ENCODE results near the gene MAPKAP1. TPM values are rescaled to one million over a fixed set of nuclear protein-coding genes. Genes with fewer than 3 reads are reported as not detected.

Gene MAPKAP1
- total RNA-seq, 2 experiments from 2014 or later = 66.2 to 78.8 TPM

- Histone ChIP-seq H2AFZ (ENCODE audit: low read length) (no peak overlapping the region), H3K4me2 (ENCODE audit: low read length) (no peak overlapping the region), H3K36me3 (ENCODE audit: insufficient read depth, low read length) (no peaks in the 10 kb centered on the region), H3K79me2 (ENCODE audit: insufficient read depth, low read depth, low read length) (no peaks in the 10 kb centered on the region), H4K20me1 (ENCODE audit: insufficient read depth, low read length) (no peaks in the 10 kb centered on the region), H3K4me1 (ENCODE audit: insufficient read depth, low read length, poor library complexity, severe bottlenecking) (peaks cover 5% of the 10 kb centered on the region), H3K27ac (ENCODE audit: low read depth, low read length, poor library complexity, severe bottlenecking) (no peak overlapping the region), H3K9me3 (ENCODE audit: low read length) (no peaks in the 10 kb centered on the region), H3K4me3 (ENCODE audit: low read depth, low read length, poor library complexity, severe bottlenecking) (no peak overlapping the region), H3K9me2 (ENCODE audit: insufficient read depth, low read length) (no peaks in the 10 kb centered on the region)
- BruUV-seq (replicated peaks) = no TSS peak
- ChIA-PET POLR2A (interaction anchor here (0.6 kb wide), 1 partner anchor 80 kb away, joined by 5 read pairs; no protein-coding TSS in a partner anchor), CTCF (ENCODE audit: unreplicated experiment) (no interaction called here)
- no peak for DNase-seq (ENCODE audit: low spot score)
- intact Hi-C loops (cut with micrococcal nuclease; ENCODE audit: unreplicated experiment) = no loop called here
- TF ChIP-seq, protein P1, sequence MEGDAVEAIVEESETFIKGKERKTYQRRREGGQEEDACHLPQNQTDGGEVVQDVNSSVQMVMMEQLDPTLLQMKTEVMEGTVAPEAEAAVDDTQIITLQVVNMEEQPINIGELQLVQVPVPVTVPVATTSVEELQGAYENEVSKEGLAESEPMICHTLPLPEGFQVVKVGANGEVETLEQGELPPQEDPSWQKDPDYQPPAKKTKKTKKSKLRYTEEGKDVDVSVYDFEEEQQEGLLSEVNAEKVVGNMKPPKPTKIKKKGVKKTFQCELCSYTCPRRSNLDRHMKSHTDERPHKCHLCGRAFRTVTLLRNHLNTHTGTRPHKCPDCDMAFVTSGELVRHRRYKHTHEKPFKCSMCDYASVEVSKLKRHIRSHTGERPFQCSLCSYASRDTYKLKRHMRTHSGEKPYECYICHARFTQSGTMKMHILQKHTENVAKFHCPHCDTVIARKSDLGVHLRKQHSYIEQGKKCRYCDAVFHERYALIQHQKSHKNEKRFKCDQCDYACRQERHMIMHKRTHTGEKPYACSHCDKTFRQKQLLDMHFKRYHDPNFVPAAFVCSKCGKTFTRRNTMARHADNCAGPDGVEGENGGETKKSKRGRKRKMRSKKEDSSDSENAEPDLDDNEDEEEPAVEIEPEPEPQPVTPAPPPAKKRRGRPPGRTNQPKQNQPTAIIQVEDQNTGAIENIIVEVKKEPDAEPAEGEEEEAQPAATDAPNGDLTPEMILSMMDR (conservative IDR thresholded peaks at IDR 0.05; ENCODE audit: low read length) = no peak
- TF ChIP-seq EZH2phosphoT487 (IDR thresholded peaks at IDR 0.05; ENCODE audit: borderline replicate concordance, low read depth, low read length) = no peak
These were observed 291.2 kb downstream of the MAPKAP1 start for GRCh38 chr9:125415583-125416460.

- no peak for DNase-seq (ENCODE audit: low spot score)
- BruUV-seq (replicated peaks) = no TSS peak
- Histone ChIP-seq H3K9me2 (ENCODE audit: insufficient read depth, low read length) (no peaks in the 10 kb centered on the region), H3K4me3 (ENCODE audit: low read depth, low read length, poor library complexity, severe bottlenecking) (no peak overlapping the region), H4K20me1 (ENCODE audit: insufficient read depth, low read length) (no peaks in the 10 kb centered on the region), H3K36me3 (ENCODE audit: insufficient read depth, low read length) (no peaks in the 10 kb centered on the region), H3K27ac (ENCODE audit: low read depth, low read length, poor library complexity, severe bottlenecking) (no peak overlapping the region), H2AFZ (ENCODE audit: low read length) (no peak overlapping the region), H3K9me3 (ENCODE audit: low read length) (no peaks in the 10 kb centered on the region), H3K4me2 (ENCODE audit: low read length) (no peak overlapping the region), H3K4me1 (ENCODE audit: insufficient read depth, low read length, poor library complexity, severe bottlenecking) (peaks cover 11% of the 10 kb centered on the region), H3K79me2 (ENCODE audit: insufficient read depth, low read depth, low read length) (no peaks in the 10 kb centered on the region)
- no peak for TF ChIP-seq EZH2phosphoT487 (IDR thresholded peaks at IDR 0.05; ENCODE audit: borderline replicate concordance, low read depth, low read length)
- TF ChIP-seq, protein P1 (conservative IDR thresholded peaks at IDR 0.05; ENCODE audit: low read length) = no peak
- ChIA-PET CTCF (ENCODE audit: unreplicated experiment) (no interaction called here), POLR2A (interaction anchor here (1.0 kb wide), 1 partner anchor 974 kb away, joined by 3 read pairs; no protein-coding TSS in a partner anchor)
- intact Hi-C loops (cut with micrococcal nuclease; ENCODE audit: unreplicated experiment) = no loop called here
These were observed 293.4 kb downstream of the MAPKAP1 start for GRCh38 chr9:125413579-125413978.

DNA sequence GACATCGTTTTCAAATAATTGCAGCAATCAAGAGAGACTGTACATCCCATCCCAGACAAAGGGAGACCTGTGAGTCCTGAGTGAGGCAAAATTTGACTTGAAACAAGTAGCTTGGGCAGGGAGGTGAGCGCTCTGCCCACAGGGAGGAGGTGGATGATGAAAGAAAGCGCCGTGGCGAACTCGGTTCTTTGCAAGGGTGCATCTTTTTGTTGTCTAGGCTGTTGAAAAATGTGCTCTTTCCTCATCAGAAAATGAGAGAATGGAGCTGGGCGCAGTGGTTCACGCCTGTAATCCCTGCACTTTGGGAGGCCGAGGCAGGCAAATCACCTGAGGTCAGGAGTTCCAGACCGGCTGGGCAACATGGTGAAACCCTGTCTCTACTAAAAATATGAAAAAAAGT is 294.8 kb downstream of the MAPKAP1 start:
- no peak overlapping the region for H3K4me3 ChIP-seq (ENCODE audit: low read depth, low read length, poor library complexity, severe bottlenecking)
- H3K4me1 ChIP-seq (ENCODE audit: insufficient read depth, low read length, poor library complexity, severe bottlenecking) = peaks cover 19% of the 10 kb centered on the region
- intact Hi-C loops (cut with micrococcal nuclease; ENCODE audit: unreplicated experiment) = no loop called here
- no peaks in the 10 kb centered on the region for H3K79me2 ChIP-seq (ENCODE audit: insufficient read depth, low read depth, low read length)
- no peak for DNase-seq (ENCODE audit: low spot score)
- BruUV-seq (replicated peaks) = no TSS peak
- no peaks in the 10 kb centered on the region for H3K9me2 ChIP-seq (ENCODE audit: insufficient read depth, low read length)
- ChIA-PET POLR2A (interaction anchor here (1.0 kb wide), 1 partner anchor 11 kb away, joined by 3 read pairs; no protein-coding TSS in a partner anchor), CTCF (ENCODE audit: unreplicated experiment) (no interaction called here)
- no peaks in the 10 kb centered on the region for H3K9me3 ChIP-seq (ENCODE audit: low read length)
- TF ChIP-seq EZH2phosphoT487 (IDR thresholded peaks at IDR 0.05; ENCODE audit: borderline replicate concordance, low read depth, low read length) = no peak
- TF ChIP-seq, protein P1 (conservative IDR thresholded peaks at IDR 0.05; ENCODE audit: low read length) = no peak
- H2AFZ ChIP-seq (ENCODE audit: low read length) = no peak overlapping the region
- no peaks in the 10 kb centered on the region for H3K36me3 ChIP-seq (ENCODE audit: insufficient read depth, low read length)
- no peak overlapping the region for H3K4me2 ChIP-seq (ENCODE audit: low read length)
- H3K27ac ChIP-seq (ENCODE audit: low read depth, low read length, poor library complexity, severe bottlenecking) = no peak overlapping the region
- no peaks in the 10 kb centered on the region for H4K20me1 ChIP-seq (ENCODE audit: insufficient read depth, low read length)
